ENCODE measurements around the gene VAMP5. TPM values are rescaled to one million over a fixed set of nuclear protein-coding genes. Genes with fewer than 3 reads are reported as not detected.

Gene VAMP5
- total and polyA plus RNA-seq, 9 of the 15 experiments (the other 6 are each of a cell fraction or from before 2014, with no cell fraction given), result 0.54 to 1.9 (median 1.5) TPM; not detected in 2

DNA sequence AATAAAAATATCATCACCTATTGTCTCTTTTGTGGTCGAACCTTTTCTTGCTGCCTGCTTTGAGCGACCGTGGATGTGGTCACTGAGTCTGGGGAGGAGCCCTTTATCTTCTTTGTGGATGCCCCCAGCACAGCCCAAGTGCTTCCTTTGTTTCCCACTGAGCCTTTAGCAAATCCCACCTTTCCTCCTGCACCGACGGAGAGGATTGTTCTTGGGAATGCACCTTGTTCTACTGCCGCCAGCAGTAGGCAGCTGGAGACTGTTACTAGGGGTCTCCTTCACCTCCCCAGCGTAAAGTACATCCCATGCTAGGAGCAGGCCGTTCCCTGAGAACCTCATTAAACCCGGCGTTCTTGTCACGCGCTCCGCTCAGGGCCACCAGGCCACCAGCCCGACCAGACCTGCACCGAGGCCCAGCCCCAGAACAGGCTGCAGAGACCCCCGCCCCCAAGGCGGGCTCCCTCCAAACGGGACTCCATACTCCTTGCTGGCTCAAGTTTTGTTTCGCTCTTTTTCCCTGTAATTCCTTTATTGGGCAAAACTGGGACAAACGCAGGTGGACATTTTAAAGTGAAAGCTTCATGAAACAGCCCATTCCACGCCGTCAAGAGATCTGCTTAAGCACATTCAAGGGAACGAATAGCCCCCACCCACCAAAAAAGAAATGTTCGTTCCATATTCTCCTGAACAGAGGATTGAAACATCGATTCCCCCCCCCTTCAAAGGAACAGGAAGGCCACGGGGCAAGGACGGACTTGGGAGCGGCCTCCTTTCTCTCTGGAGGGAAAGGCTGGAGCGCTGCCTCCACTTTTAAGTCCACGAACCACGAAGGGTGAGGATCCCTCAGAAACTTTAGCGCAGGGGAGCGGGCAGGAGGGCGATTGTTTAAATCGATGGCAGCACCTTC, 46.4 kb upstream of the VAMP5 start (continued):
- TF ChIP-seq EP400 (IDR thresholded peaks at IDR 0.05), result no peak
- TF ChIP-seq CSDE1 (IDR thresholded peaks at IDR 0.05), result no peak
- TF ChIP-seq, protein P1, sequence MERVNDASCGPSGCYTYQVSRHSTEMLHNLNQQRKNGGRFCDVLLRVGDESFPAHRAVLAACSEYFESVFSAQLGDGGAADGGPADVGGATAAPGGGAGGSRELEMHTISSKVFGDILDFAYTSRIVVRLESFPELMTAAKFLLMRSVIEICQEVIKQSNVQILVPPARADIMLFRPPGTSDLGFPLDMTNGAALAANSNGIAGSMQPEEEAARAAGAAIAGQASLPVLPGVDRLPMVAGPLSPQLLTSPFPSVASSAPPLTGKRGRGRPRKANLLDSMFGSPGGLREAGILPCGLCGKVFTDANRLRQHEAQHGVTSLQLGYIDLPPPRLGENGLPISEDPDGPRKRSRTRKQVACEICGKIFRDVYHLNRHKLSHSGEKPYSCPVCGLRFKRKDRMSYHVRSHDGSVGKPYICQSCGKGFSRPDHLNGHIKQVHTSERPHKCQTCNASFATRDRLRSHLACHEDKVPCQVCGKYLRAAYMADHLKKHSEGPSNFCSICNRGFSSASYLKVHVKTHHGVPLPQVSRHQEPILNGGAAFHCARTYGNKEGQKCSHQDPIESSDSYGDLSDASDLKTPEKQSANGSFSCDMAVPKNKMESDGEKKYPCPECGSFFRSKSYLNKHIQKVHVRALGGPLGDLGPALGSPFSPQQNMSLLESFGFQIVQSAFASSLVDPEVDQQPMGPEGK (CRISPR knock-in tag; IDR thresholded peaks at IDR 0.05; ENCODE audit: borderline replicate concordance), result no peak
- no peak for TF ChIP-seq TAF15 (IDR thresholded peaks at IDR 0.05; ENCODE audit: low read depth, low read length)
- TF ChIP-seq, protein P2, sequence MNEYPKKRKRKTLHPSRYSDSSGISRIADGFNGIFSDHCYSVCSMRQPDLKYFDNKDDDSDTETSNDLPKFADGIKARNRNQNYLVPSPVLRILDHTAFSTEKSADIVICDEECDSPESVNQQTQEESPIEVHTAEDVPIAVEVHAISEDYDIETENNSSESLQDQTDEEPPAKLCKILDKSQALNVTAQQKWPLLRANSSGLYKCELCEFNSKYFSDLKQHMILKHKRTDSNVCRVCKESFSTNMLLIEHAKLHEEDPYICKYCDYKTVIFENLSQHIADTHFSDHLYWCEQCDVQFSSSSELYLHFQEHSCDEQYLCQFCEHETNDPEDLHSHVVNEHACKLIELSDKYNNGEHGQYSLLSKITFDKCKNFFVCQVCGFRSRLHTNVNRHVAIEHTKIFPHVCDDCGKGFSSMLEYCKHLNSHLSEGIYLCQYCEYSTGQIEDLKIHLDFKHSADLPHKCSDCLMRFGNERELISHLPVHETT (CRISPR knock-in tag; conservative IDR thresholded peaks at IDR 0.05 in 1 of 2, IDR thresholded peaks at IDR 0.05 in 1 of 2), result no peak
- TF ChIP-seq, protein P3, sequence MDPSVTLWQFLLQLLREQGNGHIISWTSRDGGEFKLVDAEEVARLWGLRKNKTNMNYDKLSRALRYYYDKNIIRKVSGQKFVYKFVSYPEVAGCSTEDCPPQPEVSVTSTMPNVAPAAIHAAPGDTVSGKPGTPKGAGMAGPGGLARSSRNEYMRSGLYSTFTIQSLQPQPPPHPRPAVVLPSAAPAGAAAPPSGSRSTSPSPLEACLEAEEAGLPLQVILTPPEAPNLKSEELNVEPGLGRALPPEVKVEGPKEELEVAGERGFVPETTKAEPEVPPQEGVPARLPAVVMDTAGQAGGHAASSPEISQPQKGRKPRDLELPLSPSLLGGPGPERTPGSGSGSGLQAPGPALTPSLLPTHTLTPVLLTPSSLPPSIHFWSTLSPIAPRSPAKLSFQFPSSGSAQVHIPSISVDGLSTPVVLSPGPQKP (CRISPR knock-in tag; IDR thresholded peaks at IDR 0.05), result no peak
- no peak for TF ChIP-seq CEBPG (CRISPR knock-in tag; IDR thresholded peaks at IDR 0.05)
- TF ChIP-seq CEBPG (tag; conservative IDR thresholded peaks at IDR 0.05 in 1 of 2, IDR thresholded peaks at IDR 0.05 in 1 of 2), result no peak
- no peak for TF ChIP-seq MYBL2 (IDR thresholded peaks at IDR 0.05; ENCODE audit: low read depth)
- TF ChIP-seq MYBL2 (CRISPR knock-in tag; IDR thresholded peaks at IDR 0.05; ENCODE audit: borderline replicate concordance), result no peak
- no peak for TF ChIP-seq NFXL1 (CRISPR knock-in tag; IDR thresholded peaks at IDR 0.05)
- TF ChIP-seq FOS (IDR thresholded peaks at IDR 0.05; ENCODE audit: extremely low read depth, insufficient read length), result no peak
- TF ChIP-seq, protein P4, sequence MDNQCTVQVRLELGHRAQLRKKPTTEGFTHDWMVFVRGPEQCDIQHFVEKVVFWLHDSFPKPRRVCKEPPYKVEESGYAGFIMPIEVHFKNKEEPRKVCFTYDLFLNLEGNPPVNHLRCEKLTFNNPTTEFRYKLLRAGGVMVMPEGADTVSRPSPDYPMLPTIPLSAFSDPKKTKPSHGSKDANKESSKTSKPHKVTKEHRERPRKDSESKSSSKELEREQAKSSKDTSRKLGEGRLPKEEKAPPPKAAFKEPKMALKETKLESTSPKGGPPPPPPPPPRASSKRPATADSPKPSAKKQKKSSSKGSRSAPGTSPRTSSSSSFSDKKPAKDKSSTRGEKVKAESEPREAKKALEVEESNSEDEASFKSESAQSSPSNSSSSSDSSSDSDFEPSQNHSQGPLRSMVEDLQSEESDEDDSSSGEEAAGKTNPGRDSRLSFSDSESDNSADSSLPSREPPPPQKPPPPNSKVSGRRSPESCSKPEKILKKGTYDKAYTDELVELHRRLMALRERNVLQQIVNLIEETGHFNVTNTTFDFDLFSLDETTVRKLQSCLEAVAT (IDR thresholded peaks at IDR 0.05), result no peak
- TF ChIP-seq ZNF282 (CRISPR knock-in tag; IDR thresholded peaks at IDR 0.05), result no peak
- TF ChIP-seq KAT8 (IDR thresholded peaks at IDR 0.05; ENCODE audit: low read depth), result no peak
- no peak for TF ChIP-seq ZNF764 (CRISPR knock-in tag; IDR thresholded peaks at IDR 0.05; ENCODE audit: low read depth)
- TF ChIP-seq SOX6 (IDR thresholded peaks at IDR 0.05), result peak; percentile 66; the same call in 1 of the 2 replicates
- TF ChIP-seq, protein P5, sequence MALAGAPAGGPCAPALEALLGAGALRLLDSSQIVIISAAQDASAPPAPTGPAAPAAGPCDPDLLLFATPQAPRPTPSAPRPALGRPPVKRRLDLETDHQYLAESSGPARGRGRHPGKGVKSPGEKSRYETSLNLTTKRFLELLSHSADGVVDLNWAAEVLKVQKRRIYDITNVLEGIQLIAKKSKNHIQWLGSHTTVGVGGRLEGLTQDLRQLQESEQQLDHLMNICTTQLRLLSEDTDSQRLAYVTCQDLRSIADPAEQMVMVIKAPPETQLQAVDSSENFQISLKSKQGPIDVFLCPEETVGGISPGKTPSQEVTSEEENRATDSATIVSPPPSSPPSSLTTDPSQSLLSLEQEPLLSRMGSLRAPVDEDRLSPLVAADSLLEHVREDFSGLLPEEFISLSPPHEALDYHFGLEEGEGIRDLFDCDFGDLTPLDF (CRISPR knock-in tag; IDR thresholded peaks at IDR 0.05), result no peak
- no peak for TF ChIP-seq JUND (IDR thresholded peaks at IDR 0.05; ENCODE audit: borderline replicate concordance, low read depth, low read length)
- TF ChIP-seq JUND (tag; IDR thresholded peaks at IDR 0.05; ENCODE audit: borderline replicate concordance, low read depth, low read length), result 0 out of 3 replicates have a peak, but pooled peaks have one; percentile 7

Data from K562 (cell line).